ENCODE measurements around the gene ABCA10. TPM values are rescaled to one million over a fixed set of nuclear protein-coding genes. Genes with fewer than 3 reads are reported as not detected.

Gene ABCA10
- 1.1 and 6.0 TPM in 2 replicates for polyA plus RNA-seq

DNA sequence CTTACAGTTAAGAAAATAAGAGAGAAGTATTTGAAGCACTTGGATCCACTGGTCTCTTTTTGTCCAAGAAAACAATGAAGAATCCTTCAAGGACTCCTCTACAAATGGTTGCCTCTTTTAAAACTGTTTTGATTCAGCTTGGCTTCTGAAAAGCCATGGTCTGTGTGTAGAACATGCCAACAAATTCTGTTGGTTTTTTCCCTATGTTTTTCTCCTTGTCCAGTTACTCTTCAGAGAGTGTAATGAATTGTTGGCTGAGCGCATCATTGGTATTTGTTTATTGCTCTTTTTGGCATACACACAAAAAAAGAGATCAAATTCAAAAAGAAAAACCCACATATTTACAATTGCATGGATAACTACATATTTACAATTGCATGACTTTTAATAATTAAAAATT, at the start of gene ABCA10:
TSS of gene ABCA10 (minus strand) at position 249 of the 400 bp plus-strand sequence. CDS start 3,466 bp downstream, outside the sequence.

GRCh38 chr17:69141431-69142174, 87.0 kb downstream of the ABCA10 start, which contains the start of gene ABCA6:
Gene ABCA6 (minus strand): TSS chr17:69141895. CDS start chr17:69140703, 1,192 bp downstream.

Other genes starting within 250 kb of the ABCA10 start
- gene ABCA9, start 167.9 kb downstream of the ABCA10 start, polyA plus RNA-seq: 1.1 and 3.0 TPM in 2 replicates
- gene ABCA6, start 86.9 kb downstream of the ABCA10 start, polyA plus RNA-seq: 3.8 and 7.5 TPM in 2 replicates
- 113 and 114 TPM in 2 replicates for gene ABCA5, start 98.3 kb upstream of the ABCA10 start, polyA plus RNA-seq
- gene MAP2K6, start 185.9 kb upstream of the ABCA10 start, polyA plus RNA-seq: 10.5 and 13.6 TPM in 2 replicates